Islet precursor cell (in vitro differentiated cells): ENCODE results near the gene LIPG.
"Not testable (repeated sequence)": the region's sequence is repeated elsewhere in the genome, so short reads cannot be mapped to it uniquely, and the experiment has no call there.

Experiments used
- DNase-seq: peaks from one replicate; pipeline ENCODE4 v3.0.0-alpha.2; 2018

Gene LIPG

DNA sequence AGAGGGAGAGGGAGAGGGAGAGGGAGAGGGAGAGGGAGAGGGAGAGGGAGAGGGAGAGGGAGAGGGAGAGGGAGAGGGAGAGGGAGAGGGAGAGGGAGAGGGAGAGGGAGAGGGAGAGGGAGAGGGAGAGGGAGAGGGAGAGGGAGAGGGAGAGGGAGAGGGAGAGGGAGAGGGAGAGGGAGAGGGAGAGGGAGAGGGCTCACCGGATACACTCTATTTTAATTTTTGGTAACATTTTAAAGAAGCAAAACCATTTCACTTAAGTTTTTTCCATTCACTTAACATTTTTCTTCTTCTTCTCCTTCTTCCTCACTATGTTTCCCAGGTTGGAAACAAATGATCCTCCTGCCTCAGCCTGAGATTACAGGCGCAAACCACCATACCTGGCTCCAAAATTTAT, 17.2 kb downstream of the LIPG start:
- DNase-seq = not testable (repeated sequence)

DNA sequence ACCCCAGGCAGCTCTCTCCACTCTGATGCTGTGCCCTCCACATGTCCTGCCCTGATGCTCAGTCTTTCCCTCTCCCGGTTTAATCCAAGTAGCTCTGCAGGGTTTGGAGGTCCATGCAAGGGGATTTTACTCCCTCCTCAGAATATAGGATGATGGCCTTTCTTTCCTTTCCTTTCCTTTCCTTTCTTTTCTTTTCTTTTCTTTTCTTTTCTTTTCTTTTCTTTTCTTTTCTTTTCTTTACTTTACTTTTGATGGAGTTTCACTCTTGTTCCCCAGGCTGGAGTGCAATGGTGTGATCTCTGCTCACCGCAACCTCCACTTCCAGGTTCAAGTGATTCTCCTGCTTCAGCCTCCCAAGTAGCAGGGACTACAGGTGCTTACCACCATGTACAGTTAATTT, 17.7 kb downstream of the LIPG start:
- DNase-seq = not testable (repeated sequence)

DNA sequence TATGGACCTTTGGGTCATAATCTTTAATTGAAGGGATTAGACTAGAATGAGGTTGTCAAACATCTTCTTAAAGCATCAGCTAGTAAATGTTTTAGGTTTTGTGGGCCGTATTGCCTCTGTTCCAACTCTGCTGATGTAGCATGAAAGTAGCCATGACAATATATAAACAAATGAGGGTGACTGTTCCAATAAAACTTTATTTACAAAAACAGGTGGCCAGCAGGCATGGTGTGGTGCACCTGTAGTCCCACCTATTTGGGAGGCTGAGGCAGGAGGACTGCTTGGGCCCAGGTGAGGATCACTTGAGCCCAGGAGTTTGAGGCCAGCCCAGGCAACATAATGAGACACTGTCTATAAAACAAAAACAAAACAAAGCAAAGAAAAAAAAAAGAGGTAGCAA, 18.4 kb downstream of the LIPG start:
- DNase-seq = no peak

DNA sequence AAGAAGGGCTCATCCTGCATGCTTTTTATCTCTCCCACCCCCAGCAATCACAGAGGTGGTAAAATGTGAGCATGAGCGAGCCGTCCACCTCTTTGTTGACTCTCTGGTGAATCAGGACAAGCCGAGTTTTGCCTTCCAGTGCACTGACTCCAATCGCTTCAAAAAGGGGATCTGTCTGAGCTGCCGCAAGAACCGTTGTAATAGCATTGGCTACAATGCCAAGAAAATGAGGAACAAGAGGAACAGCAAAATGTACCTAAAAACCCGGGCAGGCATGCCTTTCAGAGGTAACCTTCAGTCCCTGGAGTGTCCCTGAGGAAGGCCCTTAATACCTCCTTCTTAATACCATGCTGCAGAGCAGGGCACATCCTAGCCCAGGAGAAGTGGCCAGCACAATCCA, 19.5 kb downstream of the LIPG start:
- peak; percentile 7 for DNase-seq

DNA sequence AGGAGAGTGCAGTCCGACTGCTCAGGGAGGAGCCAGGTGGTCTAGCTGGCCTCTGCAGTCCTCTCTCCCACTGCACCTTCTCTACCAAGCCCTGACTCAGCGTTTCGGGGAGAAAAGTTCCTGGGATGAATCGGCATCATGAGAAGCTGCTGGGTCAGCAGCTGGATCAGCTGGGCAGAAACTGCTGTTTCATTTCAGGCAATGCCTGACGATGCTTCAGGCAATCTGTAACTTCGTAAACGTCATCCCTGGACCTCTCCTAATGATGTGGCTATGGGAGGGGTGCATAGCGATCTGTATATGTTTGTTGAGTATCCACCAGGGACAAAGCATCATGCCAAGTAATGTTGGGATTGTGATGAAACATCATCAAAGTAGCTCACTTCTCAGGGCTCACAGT, 20.7 kb downstream of the LIPG start:
- DNase-seq = peak; percentile 56

DNA sequence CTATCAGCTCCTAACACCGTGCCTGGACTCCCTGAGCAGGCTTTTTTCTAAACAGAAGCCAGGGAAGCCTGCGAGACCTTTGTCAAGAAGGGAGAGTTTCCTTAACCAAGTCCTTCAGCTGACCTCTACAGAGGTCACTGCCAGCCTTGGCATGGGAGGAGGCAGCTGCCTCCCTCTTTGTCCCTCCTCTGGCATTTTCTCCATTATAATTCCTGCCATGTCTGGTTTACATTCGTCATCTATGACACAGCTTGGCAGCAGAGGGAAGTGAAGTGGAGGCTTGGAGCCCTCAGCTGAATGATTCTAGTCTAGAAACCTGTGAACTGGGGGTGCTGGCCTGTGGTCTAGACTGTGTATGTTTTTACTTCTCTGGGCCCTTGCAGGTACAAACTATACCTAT, 22.5 kb downstream of the LIPG start:
- peak; percentile 19 for DNase-seq

DNA sequence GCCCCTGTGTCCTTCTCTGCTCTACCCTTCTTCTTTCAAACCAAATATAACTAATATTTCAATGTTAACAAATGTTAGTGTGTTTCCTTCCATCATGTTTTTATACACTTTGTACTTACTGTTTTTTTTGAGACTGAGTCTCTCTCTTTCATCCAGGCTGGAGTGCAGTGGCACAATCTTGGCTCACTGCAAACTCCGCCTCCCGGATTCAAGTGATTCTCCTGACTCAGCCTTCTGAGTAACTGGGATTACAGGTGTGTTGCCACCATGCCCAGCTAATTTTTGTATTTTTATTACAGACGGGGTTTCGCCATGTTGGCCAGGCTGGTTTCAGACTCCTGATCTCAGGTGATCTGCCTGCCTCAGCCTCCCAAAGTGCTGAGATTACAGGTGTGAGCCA, 23.1 kb downstream of the LIPG start:
- DNase-seq = peak; percentile 12

DNA sequence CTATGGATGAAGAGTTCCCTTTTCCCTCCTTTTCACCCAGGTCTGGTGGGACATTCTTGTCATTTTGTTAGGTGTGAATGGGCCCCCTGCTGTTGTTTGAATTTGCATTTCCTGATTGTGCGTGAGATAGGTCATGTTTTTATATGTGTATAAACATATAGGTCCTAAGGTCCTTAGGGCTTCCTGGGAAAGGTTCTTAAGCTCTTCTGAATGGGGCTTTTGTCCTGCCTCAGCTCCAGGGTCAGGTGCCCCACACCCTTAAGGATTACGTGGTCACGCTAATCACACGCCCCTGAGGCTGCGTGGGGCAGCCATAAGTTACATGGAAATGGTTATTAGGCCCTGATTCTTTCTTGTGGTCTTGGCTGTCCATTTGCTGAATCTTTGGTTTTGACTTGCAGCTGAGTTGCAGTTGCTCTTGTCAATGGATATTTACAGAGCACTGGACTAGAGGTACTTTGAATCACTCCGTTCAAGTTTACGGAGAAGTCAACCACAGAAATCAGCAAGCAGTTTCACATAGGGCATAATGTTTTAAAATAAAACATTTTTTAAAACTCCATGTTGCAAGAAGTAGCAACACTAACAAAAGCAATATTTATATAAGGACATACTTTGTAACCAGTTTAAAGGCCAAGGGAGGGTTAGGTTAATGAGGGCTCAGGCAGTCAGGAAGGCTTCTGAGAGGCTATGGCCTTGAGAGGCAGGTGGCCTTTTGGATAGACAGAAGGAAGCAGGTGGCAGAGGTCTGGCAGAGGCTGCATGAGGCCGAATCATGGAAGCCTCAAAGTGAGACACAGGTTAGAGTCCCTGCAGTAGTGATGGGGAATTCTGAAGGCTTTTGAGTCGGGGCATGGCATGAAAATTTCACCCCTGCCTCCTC, 24.2 kb downstream of the LIPG start:
- DNase-seq = peak; percentile 69

DNA sequence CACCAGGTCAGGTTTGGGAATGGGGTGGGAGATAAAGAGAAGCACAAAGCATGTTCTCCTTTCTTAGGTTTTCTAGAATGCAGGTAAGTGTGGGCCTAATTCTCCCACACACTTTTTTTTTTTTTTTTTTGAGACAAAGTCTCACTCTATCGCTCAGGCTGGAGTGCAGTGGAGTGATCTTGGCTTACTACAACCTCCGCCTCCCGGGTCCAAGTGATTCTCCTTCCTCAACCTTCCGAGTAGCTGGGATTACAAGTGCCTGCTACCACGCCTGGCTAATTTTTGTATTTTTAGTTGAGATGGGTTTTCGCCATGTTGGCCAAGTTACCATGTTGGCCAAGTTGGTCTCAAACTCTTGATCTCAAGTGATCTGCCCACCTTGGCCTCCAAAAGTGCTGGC, 26.3 kb downstream of the LIPG start:
- DNase-seq = peak; percentile 21

DNA sequence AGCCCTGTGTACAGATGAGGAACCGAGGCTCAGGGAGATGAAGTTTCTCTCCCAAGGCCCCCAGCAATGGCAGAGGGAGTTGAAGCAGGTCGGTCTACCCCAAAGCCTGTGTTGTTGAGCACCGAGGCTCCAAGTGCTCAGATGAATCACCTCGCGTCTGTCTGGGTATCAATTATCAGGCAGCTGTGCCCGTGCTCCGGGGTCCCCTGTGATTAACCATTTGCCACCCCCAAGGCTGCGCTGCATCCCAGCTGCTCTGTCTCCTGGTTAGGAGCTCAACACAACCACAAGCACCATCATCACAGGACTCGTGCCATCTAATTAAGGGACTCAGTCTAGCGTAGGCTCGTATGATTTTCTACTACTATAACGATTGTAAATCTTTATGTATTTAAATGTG, 27.1 kb downstream of the LIPG start:
- peak; percentile 19 for DNase-seq

DNA sequence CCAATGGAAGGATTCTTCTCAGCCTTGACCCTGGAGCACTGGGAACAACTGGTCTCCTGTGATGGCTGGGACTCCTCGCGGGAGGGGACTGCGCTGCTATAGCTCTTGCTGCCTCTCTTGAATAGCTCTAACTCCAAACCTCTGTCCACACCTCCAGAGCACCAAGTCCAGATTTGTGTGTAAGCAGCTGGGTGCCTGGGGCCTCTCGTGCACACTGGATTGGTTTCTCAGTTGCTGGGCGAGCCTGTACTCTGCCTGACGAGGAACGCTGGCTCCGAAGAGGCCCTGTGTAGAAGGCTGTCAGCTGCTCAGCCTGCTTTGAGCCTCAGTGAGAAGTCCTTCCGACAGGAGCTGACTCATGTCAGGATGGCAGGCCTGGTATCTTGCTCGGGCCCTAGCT, 28.8 kb downstream of the LIPG start:
- peak; percentile 54 for DNase-seq

DNA sequence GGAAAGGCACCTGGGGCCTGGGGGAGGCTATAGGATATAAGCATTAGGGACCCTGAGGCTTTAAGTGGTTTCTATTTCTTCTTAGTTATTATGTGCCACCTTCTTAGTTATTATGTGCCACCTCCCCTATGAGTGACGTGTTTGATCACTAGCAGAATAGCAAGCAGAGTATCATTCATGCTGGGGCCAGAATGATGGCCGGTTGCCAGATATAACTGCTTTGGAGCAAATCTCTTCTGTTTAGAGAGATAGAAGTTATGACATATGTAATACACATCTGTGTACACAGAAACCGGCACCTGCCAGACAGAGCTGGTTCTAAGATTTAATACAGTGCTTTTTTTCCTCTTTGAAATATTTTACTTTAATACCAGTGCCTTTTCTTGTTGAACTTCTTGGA, 29.4 kb downstream of the LIPG start:
- DNase-seq = peak; percentile 13

DNA sequence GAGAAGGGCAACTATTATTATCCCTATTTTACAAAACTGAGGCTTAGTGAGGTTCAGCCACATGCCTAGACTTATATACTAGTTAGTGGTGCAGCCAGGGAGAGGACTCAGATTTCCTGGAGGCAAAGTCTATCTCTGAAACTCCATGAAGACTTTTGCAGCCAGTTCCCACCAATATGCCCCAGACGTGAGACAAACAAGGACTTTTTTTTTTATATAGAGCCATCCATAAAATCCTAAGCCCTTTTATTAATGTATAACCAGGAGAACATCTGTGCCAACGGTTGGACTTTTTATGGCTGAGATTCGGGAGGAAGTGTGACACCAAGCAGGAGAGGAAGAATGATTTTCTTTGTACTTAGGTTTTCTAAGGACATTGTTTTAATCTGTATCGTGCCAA, 29.9 kb downstream of the LIPG start:
- DNase-seq = peak; percentile 12

DNA sequence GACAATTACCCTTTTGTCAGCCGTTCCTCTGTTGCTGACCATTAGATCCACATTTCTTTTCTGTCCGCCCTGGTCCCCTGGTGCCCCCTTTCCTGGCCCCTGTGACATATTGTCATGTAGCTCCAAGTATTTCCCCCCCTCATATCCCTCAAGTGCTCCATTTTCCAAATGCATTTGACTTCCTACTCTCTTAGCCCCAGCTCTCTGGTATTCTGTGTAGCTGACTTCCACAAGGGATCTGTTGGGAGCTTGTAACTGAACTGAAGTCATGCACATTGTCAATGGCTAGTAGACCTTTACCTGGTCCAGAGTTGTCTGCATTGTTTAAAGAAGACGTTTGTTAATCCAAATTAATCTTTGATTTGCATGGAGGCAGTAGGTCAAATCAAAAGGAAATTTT, 34.8 kb downstream of the LIPG start:
- peak; percentile 32 for DNase-seq

DNA sequence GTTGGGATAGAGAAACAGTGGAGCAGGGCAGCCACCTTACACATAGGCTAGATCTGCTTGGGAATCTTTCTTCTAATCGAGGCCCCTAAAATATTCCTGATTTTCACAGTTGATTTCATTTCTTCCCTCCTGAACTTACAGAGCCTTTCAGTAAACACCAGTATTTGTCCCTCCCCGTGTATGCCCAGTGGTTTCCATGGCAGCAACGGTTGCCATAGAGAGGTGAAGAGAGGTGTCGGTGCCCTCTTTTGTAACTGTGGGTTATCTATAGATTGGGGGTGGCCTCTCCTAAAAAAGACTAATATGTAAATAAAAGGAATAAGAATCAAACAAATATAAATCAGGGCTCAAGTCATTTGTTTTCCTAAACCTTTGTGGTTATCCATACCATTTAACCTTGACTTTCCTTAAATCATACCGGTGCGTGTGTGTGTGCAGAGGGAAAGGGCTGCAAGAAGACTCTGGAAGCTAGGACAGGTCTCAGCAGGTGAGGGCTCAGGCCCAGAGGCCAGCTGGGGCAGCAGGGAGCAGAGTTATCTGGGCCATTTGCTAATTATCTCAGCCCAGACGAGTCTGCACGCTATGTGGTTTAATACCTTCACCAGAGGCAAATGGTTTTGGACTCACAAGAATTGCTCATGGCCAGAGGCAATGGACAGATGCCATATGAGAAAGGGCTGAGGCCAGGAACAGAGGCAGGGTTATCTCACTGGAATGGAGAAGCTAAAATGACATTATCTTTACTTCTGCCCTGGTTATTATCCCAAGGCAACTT, 35.5 kb downstream of the LIPG start:
- peak; percentile 92 for DNase-seq

DNA sequence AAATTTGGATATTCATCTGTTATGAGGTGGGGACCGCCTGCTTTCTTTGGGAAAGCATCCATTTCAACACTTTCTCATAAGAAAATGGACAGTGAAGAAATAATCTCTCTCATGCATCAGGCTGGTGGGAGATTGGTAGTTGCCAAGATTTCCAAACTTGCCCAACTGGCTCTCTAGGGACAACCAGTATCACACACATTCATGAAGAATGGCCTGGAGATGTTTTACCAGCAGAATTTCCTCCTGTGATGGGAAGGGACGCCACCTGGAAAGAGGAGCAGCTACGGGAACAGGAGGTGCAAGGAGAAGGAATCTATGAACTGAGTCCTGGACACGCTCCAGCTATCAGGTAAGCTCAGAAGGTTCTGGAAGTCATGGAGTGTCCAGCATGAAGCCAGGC, 39.4 kb downstream of the LIPG start:
- DNase-seq = peak; percentile 20

DNA sequence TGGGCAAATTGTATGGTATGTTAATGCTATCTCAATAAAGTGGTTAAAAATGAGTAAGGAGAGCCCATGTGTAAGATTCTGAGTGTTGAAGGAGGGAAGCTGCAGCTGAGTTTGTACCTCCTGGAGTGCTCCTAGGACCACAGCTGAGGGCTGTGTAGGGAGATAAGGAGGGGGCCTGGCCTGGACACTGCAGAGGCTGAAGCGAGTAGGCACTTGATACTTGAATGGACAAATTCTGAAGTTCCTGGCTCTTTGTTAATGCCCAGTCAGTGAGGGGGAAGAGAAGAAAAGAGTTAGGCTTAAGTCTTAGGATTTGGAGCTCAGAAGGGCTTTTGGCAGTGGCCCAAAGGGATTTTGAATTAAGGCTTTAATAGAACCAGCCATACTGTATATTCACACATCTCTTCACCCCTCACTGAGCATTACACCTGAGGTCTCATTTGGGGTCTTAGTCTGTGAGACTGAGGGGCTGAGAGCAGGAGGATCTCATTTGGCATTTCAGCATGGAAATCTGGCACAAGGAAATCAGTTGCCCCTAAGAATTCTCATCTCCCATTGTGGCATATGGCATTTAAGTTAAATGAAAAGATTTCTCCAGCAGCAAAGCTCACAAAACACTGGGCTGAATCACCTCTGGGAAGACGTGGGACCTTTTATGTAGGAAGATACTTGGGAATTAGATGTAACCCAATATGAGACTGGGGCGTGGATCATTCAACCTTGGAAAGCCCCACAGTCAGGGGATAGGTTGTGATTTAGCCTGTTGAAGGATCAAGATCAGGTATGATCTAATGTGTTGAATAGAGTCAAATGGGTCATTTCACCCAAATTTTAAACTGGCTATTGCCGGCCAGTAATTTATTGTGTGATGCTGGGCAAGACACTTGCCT, 46.8 kb downstream of the LIPG start:
- DNase-seq = peak; percentile 33

DNA sequence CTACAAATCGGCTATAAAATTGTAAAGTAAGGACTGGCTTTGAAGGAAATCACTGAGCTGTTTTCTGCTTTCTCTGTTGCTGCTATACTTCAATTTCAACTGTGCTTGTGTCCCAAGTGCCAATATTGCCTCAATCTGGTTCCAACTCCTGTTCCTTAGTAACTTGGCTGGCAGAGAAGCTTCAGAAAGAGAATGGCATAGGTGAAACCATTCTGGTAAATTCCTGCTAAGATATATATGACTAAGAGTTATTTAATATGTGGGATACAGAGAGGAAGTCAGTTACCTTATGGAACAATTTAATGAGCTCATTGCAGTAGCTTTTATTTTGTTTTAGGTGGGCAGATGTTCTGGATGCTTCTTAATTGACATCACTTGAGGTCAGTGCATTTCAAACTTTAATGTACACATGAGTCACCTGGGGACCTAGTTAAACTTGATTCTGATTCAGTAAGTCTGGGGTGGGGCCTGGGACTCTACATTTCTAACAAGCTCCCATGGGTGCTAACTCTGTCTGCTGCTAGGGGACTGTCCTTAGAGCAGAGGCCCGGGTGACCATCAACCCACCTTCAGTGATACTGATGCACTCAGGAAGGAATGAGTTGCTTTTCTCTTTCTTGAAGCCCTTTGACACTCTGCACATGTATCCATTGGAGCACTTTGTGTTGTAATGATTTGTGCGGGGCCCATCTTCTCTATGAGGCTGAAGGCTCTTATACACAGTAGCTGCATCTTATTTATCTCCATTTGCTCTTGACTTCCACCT, 47.6 kb downstream of the LIPG start:
- DNase-seq = peak; percentile 43

DNA sequence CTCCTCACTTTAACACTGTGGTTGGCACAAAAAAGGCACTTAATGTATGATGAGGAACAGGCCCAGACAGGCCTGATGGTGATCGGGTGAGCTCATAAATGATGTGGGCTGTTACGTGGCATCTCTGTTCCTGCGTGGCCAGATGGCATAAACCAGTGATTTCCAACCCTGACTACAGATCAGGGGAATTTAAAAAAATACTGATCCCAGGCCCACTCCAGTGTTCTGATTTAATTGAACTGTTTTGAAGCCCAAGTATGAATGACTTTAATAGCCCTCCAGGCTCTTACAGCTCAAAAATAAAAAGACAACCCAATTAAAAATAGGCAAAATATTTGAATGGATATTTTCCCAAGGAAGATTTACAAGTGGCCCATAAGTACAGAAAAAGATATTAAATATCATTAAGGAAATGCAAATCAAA, 48.2 kb downstream of the LIPG start:
- DNase-seq = no peak

DNA sequence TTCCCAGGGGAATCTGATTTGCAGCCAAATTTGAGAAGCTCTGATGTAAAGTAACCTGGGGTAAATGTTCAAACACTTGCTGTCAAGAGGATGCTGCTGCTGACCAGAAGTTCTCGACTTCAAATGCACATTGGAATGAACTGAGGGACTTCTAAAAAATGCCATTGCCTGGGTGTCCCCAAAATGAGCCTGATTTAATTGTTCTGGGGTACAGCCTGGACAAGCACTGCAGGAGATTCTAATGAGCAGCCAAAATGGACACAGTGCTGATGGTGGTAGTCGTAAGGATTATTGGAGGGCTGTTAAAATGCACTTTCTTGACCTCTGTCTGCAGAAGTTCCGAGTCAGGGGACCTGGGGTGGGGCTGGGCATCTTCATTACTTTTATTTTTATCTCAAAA, 49.5 kb downstream of the LIPG start:
- DNase-seq = peak; percentile 25

DNA sequence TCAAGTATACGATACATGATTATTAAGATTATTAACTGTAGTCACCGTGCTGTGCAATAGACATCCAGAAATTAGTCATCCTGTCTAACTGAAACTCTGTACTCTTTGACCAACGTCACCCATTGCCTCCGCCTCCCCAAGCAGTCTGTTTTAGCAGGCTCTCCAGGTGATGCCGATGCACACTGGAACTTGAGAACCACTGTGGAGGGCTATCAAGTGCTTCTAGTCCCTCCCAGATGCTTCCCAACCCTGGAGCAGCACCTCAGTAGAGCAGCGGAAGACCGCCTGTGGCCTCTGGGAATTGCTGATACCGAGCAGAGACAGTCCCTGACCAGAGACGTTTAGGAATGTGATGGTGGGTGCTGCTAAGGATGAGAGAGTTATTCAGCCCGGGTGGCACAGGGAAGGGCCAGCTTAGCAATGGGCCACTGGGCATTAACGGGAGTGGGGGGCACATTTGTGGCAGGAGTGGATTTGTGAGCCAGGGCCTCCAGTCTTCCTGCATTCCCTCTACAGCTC, 50.7 kb downstream of the LIPG start:
- peak; percentile 77 for DNase-seq

DNA sequence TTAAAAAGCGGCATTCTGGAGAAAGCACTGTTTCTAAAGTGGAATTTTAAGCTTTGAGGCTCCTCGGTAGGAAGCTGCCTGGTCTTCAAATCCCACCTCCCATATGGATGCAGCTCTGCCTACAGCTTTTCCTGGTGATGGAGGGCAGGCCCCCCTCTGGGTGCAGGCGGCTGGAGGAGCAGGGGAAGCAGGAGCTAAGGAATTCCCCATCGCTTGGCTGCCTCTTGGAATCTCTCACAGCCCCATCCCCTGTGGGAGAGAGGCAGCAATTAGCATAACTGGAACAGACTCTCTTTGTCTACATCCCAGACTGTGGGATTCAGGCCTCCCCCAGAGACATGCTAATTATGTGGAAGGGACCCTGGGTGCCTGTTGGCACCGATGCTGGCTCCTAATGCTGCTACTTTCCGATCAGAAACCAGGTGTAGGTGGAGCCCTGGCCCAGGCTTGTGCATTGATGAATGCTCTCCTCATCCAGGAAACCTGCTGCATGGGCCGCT, 51.3 kb downstream of the LIPG start:
- DNase-seq = peak; percentile 98
